Measurements from ENCODE around the gene STAM2. TPM values are rescaled to one million over a fixed set of nuclear protein-coding genes. Genes with fewer than 3 reads are reported as not detected.
A peak's percentile ranks its signal among the peaks of the same experiment; 100 is the strongest.
"Not testable (repeated sequence)": the region's sequence is repeated elsewhere in the genome, so short reads cannot be mapped to it uniquely, and the experiment has no call there.

Gene STAM2
- 10 to 100 TPM in 1 of 2 experiments, 1 to 10 TPM in 1; 9.6 to 10.8 TPM for total RNA-seq

DNA sequence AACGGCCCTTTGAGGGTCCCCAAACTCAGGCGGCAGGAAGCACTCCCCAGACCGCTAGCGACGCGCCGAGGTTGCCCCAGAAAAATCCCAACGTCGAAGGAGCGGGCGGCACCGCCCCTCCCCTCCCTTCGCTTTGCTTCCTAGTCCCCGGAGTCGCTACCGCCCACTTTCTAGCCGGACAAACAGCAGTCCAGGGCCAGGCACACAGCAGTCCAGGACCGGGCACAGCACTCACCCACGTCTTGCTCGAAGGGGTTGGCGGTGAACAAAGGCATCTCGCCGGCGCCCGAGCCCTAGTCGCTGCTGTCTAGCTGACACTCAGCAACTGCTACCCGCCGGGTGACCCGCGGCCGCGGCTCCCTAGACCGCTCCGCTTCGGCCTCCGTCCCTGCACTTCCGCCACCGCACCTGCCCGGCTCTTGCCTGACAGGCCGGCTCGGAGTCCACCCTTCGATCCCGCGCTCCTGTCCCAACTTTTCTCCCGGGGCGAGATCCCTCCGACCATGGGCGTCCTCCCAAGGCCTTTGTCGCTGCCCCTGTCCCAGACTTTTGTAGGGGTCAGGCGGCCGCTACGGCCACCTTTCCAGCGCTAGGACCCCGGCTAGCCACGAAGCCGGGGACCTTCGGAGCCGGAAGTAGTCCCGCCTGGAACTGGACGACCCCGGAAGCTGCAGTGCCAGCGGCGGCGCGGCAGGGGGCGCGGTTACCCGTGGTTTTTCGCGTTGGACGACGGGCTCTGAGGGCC, at the start of gene STAM2:
Gene STAM2 (minus strand): TSS at position 396 of the 745 bp plus-strand sequence. CDS start 121 bp downstream, at position 275.
- Mint-ChIP-seq H3K27ac (peak within 1 kb of the TSS; percentile 97), H3K27me3 (ENCODE audit: low read depth) (no peaks in the 10 kb centered on the region), H3K9me3 (no peaks in the 10 kb centered on the region), H3K4me1 (ENCODE audit: low read depth) (peaks cover 35% of the 10 kb centered on the region), H3K4me3 (peak within 1 kb of the TSS; percentile 95), H3K36me3 (ENCODE audit: low read depth) (peaks cover 4% of the 10 kb centered on the region)
- DNase-seq, result peak; percentile 93
- intact Hi-C loops (cut with micrococcal nuclease), result loop anchor here (1.0 to 10.0 kb wide), 15 partner anchors 9 to 1344 kb away; partner anchors contain the start of genes ARL5A, CACNB4, FMNL2 and NMI
- CTCF ChIA-PET, result interaction anchor here (0.5 to 2.1 kb wide), 13 partner anchors 8 to 621 kb away, joined by 3 to 23 read pairs (median 3); no protein-coding TSS in a partner anchor

- Mint-ChIP-seq H3K9me3 (no peaks in the 10 kb centered on the region), H3K27ac (no peak overlapping the region), H3K4me3 (no peak overlapping the region), H3K36me3 (ENCODE audit: low read depth) (no peaks in the 10 kb centered on the region), H3K4me1 (ENCODE audit: low read depth) (no peaks in the 10 kb centered on the region), H3K27me3 (ENCODE audit: low read depth) (peaks cover 15% of the 10 kb centered on the region)
- DNase-seq, result no peak
- intact Hi-C loops (cut with micrococcal nuclease), result no loop called here
- CTCF ChIA-PET, result no interaction called here
Observed at GRCh38 chr2:152223977-152224376, 48.4 kb upstream of the STAM2 start.

- Mint-ChIP-seq H3K9me3 (no peaks in the 10 kb centered on the region), H3K27ac (no peak overlapping the region), H3K4me3 (no peak overlapping the region), H3K36me3 (ENCODE audit: low read depth) (no peaks in the 10 kb centered on the region), H3K4me1 (ENCODE audit: low read depth) (no peaks in the 10 kb centered on the region), H3K27me3 (ENCODE audit: low read depth) (peaks cover 15% of the 10 kb centered on the region)
- CTCF ChIA-PET, result no interaction called here
- intact Hi-C loops (cut with micrococcal nuclease), result no loop called here
- no peak for DNase-seq
Observed at GRCh38 chr2:152222975-152223637, 47.5 kb upstream of the STAM2 start.

- no peak for DNase-seq
- intact Hi-C loops (cut with micrococcal nuclease), result no loop called here
- Mint-ChIP-seq H3K4me3 (no peak overlapping the region), H3K27ac (no peak overlapping the region), H3K4me1 (ENCODE audit: low read depth) (no peaks in the 10 kb centered on the region), H3K9me3 (no peaks in the 10 kb centered on the region), H3K36me3 (ENCODE audit: low read depth) (no peaks in the 10 kb centered on the region), H3K27me3 (ENCODE audit: low read depth) (peaks cover 15% of the 10 kb centered on the region)
- CTCF ChIA-PET, result no interaction called here
Observed at GRCh38 chr2:152221839-152222238, 46.3 kb upstream of the STAM2 start.

GRCh38 chr2:152219077-152219828, 43.7 kb upstream of the STAM2 start:
- no peak for DNase-seq
- no peaks in the 10 kb centered on the region for H3K9me3 Mint-ChIP-seq
- H3K4me1 Mint-ChIP-seq (ENCODE audit: low read depth), result no peaks in the 10 kb centered on the region
- peaks cover 11% of the 10 kb centered on the region for H3K27me3 Mint-ChIP-seq (ENCODE audit: low read depth)
- intact Hi-C loops (cut with micrococcal nuclease), result no loop called here
- no peak overlapping the region for H3K27ac Mint-ChIP-seq
- H3K4me3 Mint-ChIP-seq, result no peak overlapping the region
- H3K36me3 Mint-ChIP-seq (ENCODE audit: low read depth), result no peaks in the 10 kb centered on the region
- CTCF ChIA-PET, result no interaction called here

GRCh38 chr2:152201466-152201830, 25.9 kb upstream of the STAM2 start:
- no peak for DNase-seq
- CTCF ChIA-PET, result interaction anchor here (0.7 kb wide), 1 partner anchor 14 kb away, joined by 3 read pairs; no protein-coding TSS in a partner anchor
- Mint-ChIP-seq H3K27ac (no peak overlapping the region), H3K4me3 (no peak overlapping the region), H3K9me3 (peaks cover 1% of the 10 kb centered on the region), H3K36me3 (ENCODE audit: low read depth) (no peaks in the 10 kb centered on the region), H3K4me1 (ENCODE audit: low read depth) (peaks cover 3% of the 10 kb centered on the region), H3K27me3 (ENCODE audit: low read depth) (peaks cover 24% of the 10 kb centered on the region)
- intact Hi-C loops (cut with micrococcal nuclease), result no loop called here

DNA sequence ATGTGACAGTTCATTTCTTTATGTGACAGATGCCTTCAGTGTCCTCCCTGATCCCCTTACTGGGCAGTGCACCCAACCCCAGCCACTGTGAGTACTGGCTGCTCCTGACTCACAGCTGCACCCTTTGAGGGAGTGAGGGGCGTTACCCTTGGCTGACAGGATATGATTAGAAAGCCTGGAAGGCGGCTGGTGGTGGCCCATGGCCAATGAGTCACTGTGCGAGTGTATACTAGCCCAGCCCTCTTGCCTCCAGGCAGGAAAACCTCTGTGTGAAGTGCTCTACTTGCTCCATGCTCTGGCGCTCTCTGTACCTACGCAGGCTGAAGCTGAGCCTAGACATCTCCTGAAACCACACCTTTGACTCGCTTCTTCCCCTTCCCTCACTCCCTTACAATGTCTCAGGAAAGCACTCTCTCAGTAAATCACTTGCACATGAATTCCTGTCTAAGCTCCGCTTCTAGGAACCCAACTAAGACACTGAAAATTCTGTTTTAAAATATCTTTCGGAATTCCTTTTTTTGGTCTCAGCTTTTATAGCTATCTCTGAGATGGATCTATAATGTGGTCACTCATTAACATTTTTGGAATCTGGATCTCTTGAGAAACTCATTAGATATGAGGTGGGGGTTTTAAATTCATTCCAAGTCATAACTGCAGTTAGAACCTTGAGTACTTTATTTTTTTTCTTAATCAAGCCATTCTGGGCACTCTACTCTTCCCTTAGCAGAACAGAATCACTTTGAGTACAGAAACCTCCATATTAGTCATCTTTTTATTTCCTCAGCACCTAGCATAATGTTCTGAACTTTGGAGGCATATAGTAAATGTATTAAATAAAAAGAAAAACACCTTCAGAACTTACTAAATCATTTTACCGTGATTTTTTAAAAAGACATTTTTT, 25.3 kb upstream of the STAM2 start:
- no peak overlapping the region for H3K4me3 Mint-ChIP-seq
- CTCF ChIA-PET, result interaction anchor here (0.6 to 1.8 kb wide), 2 partner anchors 435 to 531 kb away, joined by 3 to 7 read pairs; no protein-coding TSS in a partner anchor
- no peak overlapping the region for H3K27ac Mint-ChIP-seq
- peaks cover 3% of the 10 kb centered on the region for H3K4me1 Mint-ChIP-seq (ENCODE audit: low read depth)
- intact Hi-C loops (cut with micrococcal nuclease), result no loop called here
- peaks cover 30% of the 10 kb centered on the region for H3K27me3 Mint-ChIP-seq (ENCODE audit: low read depth)
- DNase-seq, result peak; percentile 66
- H3K36me3 Mint-ChIP-seq (ENCODE audit: low read depth), result no peaks in the 10 kb centered on the region
- H3K9me3 Mint-ChIP-seq, result peaks cover 1% of the 10 kb centered on the region

DNA sequence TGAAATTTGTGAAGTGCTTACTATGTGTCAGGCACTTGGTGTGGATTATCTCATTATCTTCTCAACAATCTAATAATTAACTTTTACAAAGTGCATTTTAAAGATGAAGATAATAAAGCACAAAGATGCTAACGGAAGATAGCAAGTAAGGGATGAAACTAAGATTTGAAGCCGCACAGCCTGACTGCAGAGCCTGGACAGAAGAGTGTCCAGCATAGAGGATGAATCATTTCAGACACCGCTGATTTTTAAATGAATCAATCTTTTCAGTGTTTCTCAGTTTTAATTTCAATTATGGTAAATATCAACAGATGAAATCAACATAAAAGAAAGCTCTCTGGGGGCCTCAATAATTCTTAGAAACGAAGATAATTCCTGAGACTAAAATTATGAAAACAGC, 24.5 kb upstream of the STAM2 start:
- Mint-ChIP-seq H3K4me3 (no peak overlapping the region), H3K9me3 (peaks cover 1% of the 10 kb centered on the region), H3K4me1 (ENCODE audit: low read depth) (peaks cover 3% of the 10 kb centered on the region), H3K27ac (no peak overlapping the region), H3K27me3 (ENCODE audit: low read depth) (peaks cover 31% of the 10 kb centered on the region), H3K36me3 (ENCODE audit: low read depth) (no peaks in the 10 kb centered on the region)
- CTCF ChIA-PET, result interaction anchor here (0.6 to 1.8 kb wide), 2 partner anchors 435 to 531 kb away, joined by 3 to 7 read pairs; no protein-coding TSS in a partner anchor
- DNase-seq, result no peak
- intact Hi-C loops (cut with micrococcal nuclease), result no loop called here

DNA sequence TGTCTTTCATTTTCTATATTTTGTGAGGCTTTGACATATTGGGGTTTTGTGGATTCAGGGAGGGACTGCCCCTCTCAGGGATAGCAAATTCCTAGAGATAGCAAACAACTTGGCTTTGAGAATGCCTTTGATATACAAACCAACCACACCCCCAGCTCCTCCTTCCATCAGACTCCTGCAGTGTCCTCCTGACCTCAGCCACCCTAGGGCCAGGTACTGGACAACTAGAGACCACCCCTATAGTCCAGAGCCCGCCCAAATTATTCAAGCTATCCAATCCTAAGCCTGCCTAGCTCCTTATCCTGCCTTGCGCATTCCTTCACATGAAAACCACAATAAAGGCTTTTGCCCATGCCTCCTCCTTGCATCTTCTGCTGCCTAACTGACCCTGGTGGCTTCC, 22.9 kb upstream of the STAM2 start:
- Mint-ChIP-seq H3K27me3 (ENCODE audit: low read depth) (peaks cover 28% of the 10 kb centered on the region), H3K27ac (no peak overlapping the region), H3K4me3 (no peak overlapping the region), H3K36me3 (ENCODE audit: low read depth) (no peaks in the 10 kb centered on the region), H3K9me3 (peaks cover 1% of the 10 kb centered on the region), H3K4me1 (ENCODE audit: low read depth) (peaks cover 3% of the 10 kb centered on the region)
- no peak for DNase-seq
- intact Hi-C loops (cut with micrococcal nuclease), result no loop called here
- CTCF ChIA-PET, result no interaction called here

GRCh38 chr2:152197508-152198284, 22.1 kb upstream of the STAM2 start:
- H3K36me3 Mint-ChIP-seq (ENCODE audit: low read depth); H3K4me3 Mint-ChIP-seq; CTCF ChIA-PET; intact Hi-C loops (cut with micrococcal nuclease); H3K27ac Mint-ChIP-seq; H3K4me1 Mint-ChIP-seq (ENCODE audit: low read depth); DNase-seq; H3K9me3 Mint-ChIP-seq: not testable (repeated sequence)
- peaks cover 36% of the 10 kb centered on the region for H3K27me3 Mint-ChIP-seq (ENCODE audit: low read depth)
